ENCODE results near the gene EFHC1. TPM values are rescaled to one million over a fixed set of nuclear protein-coding genes. Genes with fewer than 3 reads are reported as not detected.

The EFHC1 gene
- total RNA-seq, 1 experiment from 2014 or later: 15.5 TPM

GRCh38 chr6:52498538-52499017 is 78.4 kb downstream of the EFHC1 start (continued):
- TF ChIP-seq JUN (CRISPR knock-in tag; IDR thresholded peaks at IDR 0.05): no peak
- TF ChIP-seq ETV6 (CRISPR knock-in tag; IDR thresholded peaks at IDR 0.05): no peak
- TF ChIP-seq ZNF671 (CRISPR knock-in tag; IDR thresholded peaks at IDR 0.05): no peak

GRCh38 chr6:52499026-52499425 is 78.9 kb downstream of the EFHC1 start:
- no peak for TF ChIP-seq AR (CRISPR knock-in tag; IDR thresholded peaks at IDR 0.05)
- TF ChIP-seq GTF2I (CRISPR knock-in tag; conservative IDR thresholded peaks at IDR 0.05): no peak
- no peak for TF ChIP-seq FOXK1 (CRISPR knock-in tag; IDR thresholded peaks at IDR 0.05)
- ChIA-PET CTCF (no interaction called here), POLR2A (no interaction called here)
- Mint-ChIP-seq H3K4me3 (no peak overlapping the region), H3K27me3 (ENCODE audit: low read depth) (no peaks in the 10 kb centered on the region), H3K9me3 (peaks cover 12% of the 10 kb centered on the region), H3K4me1 (peaks cover 22% of the 10 kb centered on the region), H3K36me3 (peaks cover 18% of the 10 kb centered on the region), H3K27ac (peak overlapping the region; percentile 8)
- DNase-seq (ENCODE audit: low spot score) (no peak), ATAC-seq (peak; percentile 3; the same call in 1 of the 2 replicates)

GRCh38 chr6:52499681-52500236 is 79.6 kb downstream of the EFHC1 start:
- Mint-ChIP-seq H3K27ac (peak overlapping the region; percentile 80), H3K9me3 (peaks cover 6% of the 10 kb centered on the region), H3K4me1 (peaks cover 22% of the 10 kb centered on the region), H3K36me3 (peaks cover 13% of the 10 kb centered on the region; the same call in 1 of the 2 replicates), H3K27me3 (ENCODE audit: low read depth) (no peaks in the 10 kb centered on the region), H3K4me3 (no peak overlapping the region)
- ChIA-PET POLR2A (no interaction called here), CTCF (interaction anchor here (1.1 kb wide), 1 partner anchor 163 kb away, joined by 3 read pairs; no protein-coding TSS in a partner anchor)
- ATAC-seq: no peak
- TF ChIP-seq ZNF425 (CRISPR knock-in tag; conservative IDR thresholded peaks at IDR 0.05) (no peak), RELA (CRISPR knock-in tag; IDR thresholded peaks at IDR 0.05; ENCODE audit: borderline replicate concordance) (no peak), NR1H2 (CRISPR knock-in tag; IDR thresholded peaks at IDR 0.05) (no peak), ZNF423 (CRISPR knock-in tag; IDR thresholded peaks at IDR 0.05) (no peak), ATF1 (CRISPR knock-in tag; IDR thresholded peaks at IDR 0.05) (no peak), PREB (CRISPR knock-in tag; IDR thresholded peaks at IDR 0.05; ENCODE audit: borderline replicate concordance) (no peak)
- no peak for DNase-seq (ENCODE audit: low spot score)

- CTCF ChIA-PET: interaction anchor here (1.1 kb wide), 1 partner anchor 162 kb away, joined by 3 read pairs; no protein-coding TSS in a partner anchor
- POLR2A ChIA-PET: no interaction called here
- H3K4me1 Mint-ChIP-seq: peaks cover 22% of the 10 kb centered on the region
- peaks cover 10% of the 10 kb centered on the region; the same call in 1 of the 2 replicates for H3K36me3 Mint-ChIP-seq
- H3K27me3 Mint-ChIP-seq (ENCODE audit: low read depth): no peaks in the 10 kb centered on the region
- ATAC-seq (no peak), DNase-seq (ENCODE audit: low spot score) (no peak)
- 0 out of 2 replicates have a peak overlapping the region, but pooled peaks have one; percentile 80 for H3K27ac Mint-ChIP-seq
- H3K4me3 Mint-ChIP-seq: no peak overlapping the region
- H3K9me3 Mint-ChIP-seq: no peaks in the 10 kb centered on the region
- TF ChIP-seq TEAD4 (CRISPR knock-in tag; IDR thresholded peaks at IDR 0.05) (no peak), ATF2 (CRISPR knock-in tag; IDR thresholded peaks at IDR 0.05; ENCODE audit: borderline replicate concordance, low read depth) (no peak), KAT7 (CRISPR knock-in tag; IDR thresholded peaks at IDR 0.05; ENCODE audit: borderline replicate concordance) (no peak), SOX15 (CRISPR knock-in tag; IDR thresholded peaks at IDR 0.05) (no peak), NFE2L1 (CRISPR knock-in tag; IDR thresholded peaks at IDR 0.05) (no peak), ZNF219 (CRISPR knock-in tag; IDR thresholded peaks at IDR 0.05; ENCODE audit: borderline replicate concordance) (no peak), ZNF425 (CRISPR knock-in tag; conservative IDR thresholded peaks at IDR 0.05) (no peak), CREM (CRISPR knock-in tag; IDR thresholded peaks at IDR 0.05) (no peak), JUN (CRISPR knock-in tag; IDR thresholded peaks at IDR 0.05) (no peak)
These were observed 80.3 kb downstream of the EFHC1 start for GRCh38 chr6:52500238-52501129.

Measured in WTC11 (cell line).